ELR (cell line): ENCODE data around the gene KLHDC8B.

ENCODE experiments used
- DNase-seq: peaks from one replicate; pipeline ENCODE4 v3.0.0-alpha.2; 2015; ENCODE audit warnings: low read depth

The KLHDC8B gene

GRCh38 chr3:49158792-49159191, 12.6 kb upstream of the KLHDC8B start:
- DNase-seq: no peak

DNA sequence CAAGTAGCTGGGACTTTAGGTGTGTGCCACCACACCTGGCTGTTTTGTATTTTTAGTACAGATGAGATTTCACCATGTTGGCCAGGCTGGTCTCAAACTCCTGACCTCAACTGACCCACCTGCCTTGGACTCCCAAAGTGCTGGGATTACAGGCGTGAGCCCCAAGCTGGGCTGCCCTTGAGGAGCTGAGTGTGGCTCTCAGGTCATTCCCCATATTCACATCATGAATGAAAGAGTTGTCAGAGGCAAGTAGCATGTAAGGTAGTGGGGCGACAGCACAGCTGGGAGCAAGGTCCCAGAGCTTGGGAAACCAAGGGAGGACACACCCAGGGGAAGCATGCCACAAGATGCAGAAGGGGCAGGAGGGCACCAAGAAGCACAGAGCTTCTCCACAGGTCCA, 10.2 kb upstream of the KLHDC8B start:
- no peak for DNase-seq

DNA sequence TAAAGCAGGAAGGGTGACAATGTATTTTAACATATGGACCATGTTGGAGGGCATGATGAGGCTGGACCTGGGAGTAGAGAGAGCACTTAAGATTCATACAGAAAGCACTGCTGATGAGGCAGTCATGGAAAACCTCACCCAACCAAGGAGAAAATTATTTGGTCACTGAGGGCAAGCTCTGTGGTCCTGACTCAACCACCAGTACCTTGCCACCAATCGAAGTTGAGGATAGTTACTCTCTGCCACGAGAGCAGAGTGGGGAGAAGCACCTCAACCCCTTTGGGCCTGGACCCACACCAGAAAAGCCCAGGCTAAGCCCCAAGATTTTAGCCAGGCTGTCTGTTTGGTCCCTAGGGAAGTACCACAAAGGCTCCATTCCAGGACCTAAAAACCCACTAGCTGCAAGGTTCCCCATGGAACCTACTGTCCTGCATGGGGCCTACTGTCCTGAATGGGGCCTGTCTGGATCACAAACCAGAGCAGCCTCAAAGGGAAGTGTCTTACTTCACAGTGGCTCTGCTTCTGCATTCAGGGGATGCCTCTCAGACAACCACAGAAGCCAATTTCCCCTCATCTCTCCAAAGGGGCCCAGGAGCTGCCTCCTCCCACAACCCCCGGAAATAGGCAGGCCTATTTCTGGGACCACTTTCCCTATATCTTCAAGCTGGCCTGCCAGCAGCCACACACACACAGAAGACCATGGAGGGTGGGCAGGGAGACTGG, 9.4 kb upstream of the KLHDC8B start:
- DNase-seq: no peak

GRCh38 chr3:49162751-49163419, 8.5 kb upstream of the KLHDC8B start:
- DNase-seq: no peak

GRCh38 chr3:49163609-49164008, 7.8 kb upstream of the KLHDC8B start:
- DNase-seq: no peak

- DNase-seq: peak; percentile 29
These were observed 6.2 kb upstream of the KLHDC8B start for GRCh38 chr3:49164983-49165720.

- peak; percentile 74 for DNase-seq
These were observed 5.3 kb upstream of the KLHDC8B start, which contains the start of gene CCDC71 for GRCh38 chr3:49165771-49166751. Gene CCDC71 (minus strand): TSS chr3:49166331. CDS start chr3:49164208, 2,123 bp downstream.

- no peak for DNase-seq
These were observed 4.4 kb upstream of the KLHDC8B start for GRCh38 chr3:49166752-49167556.

DNA sequence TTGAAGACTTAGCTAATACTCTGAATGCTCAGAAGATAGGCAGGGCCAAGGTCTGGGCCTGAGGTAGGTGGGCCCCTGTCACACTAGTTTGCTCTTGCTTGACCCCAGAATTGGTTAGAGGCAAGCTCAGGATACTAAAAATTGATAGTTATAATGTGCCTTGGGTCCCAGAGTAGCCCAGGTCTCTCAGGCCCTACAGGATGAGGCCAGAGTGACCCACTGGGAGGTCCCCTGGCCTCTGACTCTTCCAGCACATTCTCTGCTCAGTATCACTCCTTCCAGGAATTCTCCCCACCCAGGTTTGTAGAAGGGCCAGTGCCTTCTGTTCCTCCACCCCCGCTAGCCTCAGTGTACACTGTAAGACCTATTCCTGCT, 667 bp upstream of the KLHDC8B start:
- no peak for DNase-seq

DNA sequence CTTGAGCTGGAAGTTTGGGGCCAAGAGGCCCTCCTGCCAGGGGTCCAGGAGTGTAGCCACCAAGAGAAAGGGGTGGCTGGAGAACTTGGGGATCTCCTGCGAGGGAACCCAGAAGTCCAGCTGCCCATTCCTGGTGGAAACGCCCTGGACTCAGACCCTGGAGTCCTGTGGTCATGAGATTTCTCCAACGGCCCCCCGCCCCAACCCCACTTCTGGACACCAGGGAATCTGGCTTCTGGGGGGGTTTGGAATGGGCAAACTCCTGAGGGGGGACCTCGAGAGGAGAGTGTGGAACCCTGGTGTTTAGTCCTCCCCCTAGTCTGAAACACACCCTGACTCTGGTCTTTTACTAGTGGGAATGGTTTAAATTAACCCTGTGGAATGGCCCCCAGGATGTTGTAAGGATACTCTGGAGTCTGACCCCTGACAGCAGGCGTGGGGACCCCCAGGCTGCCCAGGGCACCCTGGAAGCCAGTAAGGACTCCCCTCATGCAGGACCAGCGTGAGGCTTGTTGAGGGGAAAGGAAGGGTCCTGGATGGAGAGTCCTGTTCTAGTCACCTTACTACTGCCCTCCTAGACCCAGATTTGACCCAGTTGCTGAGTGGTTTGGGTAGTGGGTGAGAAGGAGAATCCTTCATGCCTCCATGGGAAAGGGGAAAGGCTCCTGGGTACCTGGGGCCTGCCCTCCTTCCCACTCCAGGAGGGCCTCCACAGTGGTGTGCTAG, 540 bp downstream of the KLHDC8B start:
- DNase-seq: no peak

- DNase-seq: no peak
These were observed 1.2 kb downstream of the KLHDC8B start for GRCh38 chr3:49172551-49173041.

DNA sequence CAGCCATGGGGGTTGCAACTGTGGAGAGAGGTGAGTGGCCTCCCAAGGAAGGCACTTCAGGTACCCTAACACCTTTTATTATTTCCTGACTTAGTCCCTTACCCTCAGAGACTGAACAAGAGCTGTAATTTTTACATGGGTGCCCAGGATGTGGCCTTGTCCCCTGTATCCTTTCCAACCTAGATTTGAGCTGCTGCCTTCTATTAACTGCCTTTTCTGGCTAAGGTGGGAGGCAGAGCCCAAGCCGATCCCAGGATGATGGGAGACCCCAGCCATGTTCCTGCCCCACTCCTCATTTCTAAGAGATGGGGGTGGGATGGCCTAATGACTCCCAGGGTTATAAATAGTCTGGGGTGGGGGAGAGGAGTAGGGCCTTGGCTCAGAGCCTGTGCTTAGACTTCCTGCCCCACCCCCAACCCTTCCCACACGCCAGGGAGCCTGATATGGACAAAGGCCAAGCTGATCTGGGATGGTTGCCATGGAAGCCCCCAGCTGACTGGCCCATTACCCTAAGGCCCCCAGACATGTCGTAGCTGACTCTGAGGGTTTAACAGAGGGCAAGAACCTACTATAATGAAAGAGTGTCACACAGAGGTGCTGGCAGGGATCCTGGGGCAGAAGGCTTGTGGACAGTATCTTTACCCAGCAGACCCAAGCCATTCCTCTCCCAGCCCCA, 1.9 kb downstream of the KLHDC8B start:
- no peak for DNase-seq

- DNase-seq: no peak
These were observed 2.4 kb downstream of the KLHDC8B start for GRCh38 chr3:49173792-49174170.

GRCh38 chr3:49174397-49174985, 3.1 kb downstream of the KLHDC8B start:
- no peak for DNase-seq

DNA sequence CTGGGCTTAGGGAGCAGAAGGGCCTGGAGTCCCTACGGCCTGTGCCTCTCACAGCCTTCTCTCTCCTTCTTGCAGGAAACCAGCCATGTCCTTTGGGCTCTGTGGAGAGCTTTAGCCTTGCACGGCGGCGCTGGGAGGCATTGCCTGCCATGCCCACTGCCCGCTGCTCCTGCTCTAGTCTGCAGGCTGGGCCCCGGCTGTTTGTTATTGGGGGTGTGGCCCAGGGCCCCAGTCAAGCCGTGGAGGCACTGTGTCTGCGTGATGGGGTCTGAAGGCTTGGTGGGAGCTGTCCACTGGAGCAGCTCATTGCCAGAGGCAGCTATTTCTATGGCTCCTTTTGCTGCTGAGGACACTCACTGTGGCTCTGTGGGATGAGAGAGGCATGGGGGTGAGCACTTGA, 4.1 kb downstream of the KLHDC8B start:
- DNase-seq: no peak

GRCh38 chr3:49177073-49177472, 5.7 kb downstream of the KLHDC8B start:
- no peak for DNase-seq

GRCh38 chr3:49180116-49180515, 8.7 kb downstream of the KLHDC8B start:
- DNase-seq: no peak

DNA sequence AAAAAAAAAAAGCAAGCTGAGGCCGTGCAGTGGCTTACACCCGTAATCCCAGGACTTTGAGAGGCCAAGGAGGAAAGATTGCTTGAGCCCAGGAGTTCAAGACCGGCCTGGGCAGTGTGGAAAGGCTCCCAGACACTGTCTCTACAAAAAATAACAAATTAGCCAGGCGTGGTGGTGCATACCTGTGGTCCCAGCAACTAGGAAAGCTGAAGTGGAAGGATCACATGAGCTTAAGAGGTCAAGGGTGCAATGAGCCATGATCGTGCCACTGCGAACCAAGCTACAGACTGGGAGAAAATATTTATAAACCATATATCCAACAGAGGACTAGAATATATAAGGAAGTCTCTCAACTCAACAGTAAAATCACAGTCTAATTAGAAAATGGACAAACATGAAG, 10.0 kb downstream of the KLHDC8B start:
- no peak for DNase-seq

- DNase-seq: no peak
These were observed 11.3 kb downstream of the KLHDC8B start for GRCh38 chr3:49182682-49183081.
